A549 (cell line): ENCODE measurements around the gene SUGCT.
"Not testable (repeated sequence)": the region's sequence is repeated elsewhere in the genome, so short reads cannot be mapped to it uniquely, and the experiment has no call there.

ENCODE experiments used
- BHLHE40 ChIP-seq: IDR thresholded peaks from 2 replicates; pipeline ENCODE4 v1.6.1; 2012; ENCODE audit warnings: low read depth, low read length, inconsistent platforms
- CEBPB ChIP-seq, 2 experiments: fragments of >200 bp in 1 of 2; sonication (Bioruptor Twin) in 1 of 2; formaldehyde crosslinking in 1 of 2; IDR thresholded peaks; 2 replicates each; pipeline ENCODE4 v1.6.1; 2012 to 2016
- CHD2 ChIP-seq: fragments of 150-350 bp; IDR thresholded peaks from 2 replicates; pipeline ENCODE4 v1.6.1; 2014; ENCODE audit warnings: low read length; ENCODE audit not compliant: partially characterized antibody
- CTCF ChIP-seq: fragments of >200 bp; sonication (Bioruptor Twin); formaldehyde crosslinking; IDR thresholded peaks from 3 replicates; pipeline ENCODE4 v1.5.1; 2016
- EHMT2 ChIP-seq: fragments of 200-600 bp; sonication (generic); IDR thresholded peaks from 2 replicates; pipeline ENCODE4 v1.6.1; 2016; ENCODE audit warnings: antibody characterized with exemption, low read depth, mild to moderate bottlenecking, moderate library complexity
- JUN ChIP-seq, 2 experiments: fragments of >200 bp; sonication (Bioruptor Twin); formaldehyde crosslinking; IDR thresholded peaks; 2 replicates in 1 of 2; 3 replicates in 1 of 2; pipeline ENCODE4 v1.6.1; 2016 to 2017
- PBX3 ChIP-seq: IDR thresholded peaks from 2 replicates; pipeline ENCODE4 v1.6.1; 2012
- POLR2A ChIP-seq: IDR thresholded peaks from 2 replicates; pipeline ENCODE4 v1.6.1; 2012; ENCODE audit warnings: mild to moderate bottlenecking, low read length
- RAD21 ChIP-seq, 2 experiments: fragments of >200 bp in 1 of 2; sonication (Bioruptor Twin) in 1 of 2; formaldehyde crosslinking in 1 of 2; IDR thresholded peaks in 1 of 2; conservative IDR thresholded peaks in 1 of 2; 2 replicates in 1 of 2; 3 replicates in 1 of 2; pipeline ENCODE4 v1.6.1; 2012 to 2018; ENCODE audit warnings: inconsistent platforms in 1 of 2
- RCOR1 ChIP-seq: fragments of 150-350 bp; IDR thresholded peaks from 2 replicates; pipeline ENCODE4 v1.6.1; 2014; ENCODE audit warnings: antibody characterized with exemption, low read length, low read depth
- SMC3 ChIP-seq: fragments of >200 bp; sonication (Bioruptor Twin); formaldehyde crosslinking; IDR thresholded peaks from 3 replicates; pipeline ENCODE4 v1.6.1; 2018; ENCODE audit warnings: inconsistent platforms
- USF2 ChIP-seq: fragments of 450-650 bp; IDR thresholded peaks from 2 replicates; pipeline ENCODE4 v1.6.1; 2014; ENCODE audit warnings: antibody characterized with exemption
- TF ChIP-seq, protein P1 (sequence below): IDR thresholded peaks from 2 replicates; pipeline ENCODE4 v1.6.1; 2012
- TF ChIP-seq, protein P2 (sequence below): fragments of >200 bp; sonication (Bioruptor Twin); formaldehyde crosslinking; IDR thresholded peaks from 2 replicates; pipeline ENCODE4 v1.6.1; 2016

DNA sequence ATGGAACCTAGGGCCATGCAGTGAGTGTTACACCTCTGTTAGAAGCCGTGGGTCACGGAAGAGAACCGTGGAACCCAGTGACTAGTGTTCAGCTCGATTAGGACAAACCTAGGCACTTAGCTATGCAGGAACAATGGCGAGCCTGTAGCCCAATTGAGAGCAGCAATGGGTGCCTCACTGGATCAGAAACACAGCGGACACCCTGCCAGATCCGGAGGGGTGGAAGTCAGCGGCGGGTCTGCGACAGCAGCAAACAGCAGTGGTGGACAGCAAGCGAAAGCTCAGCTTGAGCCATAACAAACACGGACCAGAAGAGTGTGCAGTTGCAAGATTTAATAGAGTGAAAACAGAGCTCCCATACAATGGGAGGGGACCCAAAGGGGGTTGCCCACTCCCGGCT lies 38.3 kb downstream of the SUGCT start:
- TF ChIP-seq CTCF; PBX3; USF2; POLR2A; BHLHE40; CHD2; SMC3; RAD21 (conservative IDR thresholded peaks at IDR 0.05 in 1 of 2, IDR thresholded peaks at IDR 0.05 in 1 of 2); CEBPB (IDR thresholded peaks at IDR 0.05); EHMT2; RCOR1; JUN (IDR thresholded peaks at IDR 0.05): not testable (repeated sequence)
- TF ChIP-seq, protein P1, sequence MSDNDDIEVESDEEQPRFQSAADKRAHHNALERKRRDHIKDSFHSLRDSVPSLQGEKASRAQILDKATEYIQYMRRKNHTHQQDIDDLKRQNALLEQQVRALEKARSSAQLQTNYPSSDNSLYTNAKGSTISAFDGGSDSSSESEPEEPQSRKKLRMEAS: not testable (repeated sequence)
- TF ChIP-seq, protein P2, sequence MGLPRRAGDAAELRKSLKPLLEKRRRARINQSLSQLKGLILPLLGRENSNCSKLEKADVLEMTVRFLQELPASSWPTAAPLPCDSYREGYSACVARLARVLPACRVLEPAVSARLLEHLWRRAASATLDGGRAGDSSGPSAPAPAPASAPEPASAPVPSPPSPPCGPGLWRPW: not testable (repeated sequence)
